Astrocyte of the hippocampus (primary cell): ENCODE measurements around the gene AP4E1.
"Not testable (repeated sequence)": the region's sequence is repeated elsewhere in the genome, so short reads cannot be mapped to it uniquely, and the experiment has no call there.

Source experiments
- DNase-seq: peaks from one replicate; pipeline ENCODE4 v3.0.0; 2011; ENCODE audit warnings: low read depth, low spot score

AP4E1 gene

DNA sequence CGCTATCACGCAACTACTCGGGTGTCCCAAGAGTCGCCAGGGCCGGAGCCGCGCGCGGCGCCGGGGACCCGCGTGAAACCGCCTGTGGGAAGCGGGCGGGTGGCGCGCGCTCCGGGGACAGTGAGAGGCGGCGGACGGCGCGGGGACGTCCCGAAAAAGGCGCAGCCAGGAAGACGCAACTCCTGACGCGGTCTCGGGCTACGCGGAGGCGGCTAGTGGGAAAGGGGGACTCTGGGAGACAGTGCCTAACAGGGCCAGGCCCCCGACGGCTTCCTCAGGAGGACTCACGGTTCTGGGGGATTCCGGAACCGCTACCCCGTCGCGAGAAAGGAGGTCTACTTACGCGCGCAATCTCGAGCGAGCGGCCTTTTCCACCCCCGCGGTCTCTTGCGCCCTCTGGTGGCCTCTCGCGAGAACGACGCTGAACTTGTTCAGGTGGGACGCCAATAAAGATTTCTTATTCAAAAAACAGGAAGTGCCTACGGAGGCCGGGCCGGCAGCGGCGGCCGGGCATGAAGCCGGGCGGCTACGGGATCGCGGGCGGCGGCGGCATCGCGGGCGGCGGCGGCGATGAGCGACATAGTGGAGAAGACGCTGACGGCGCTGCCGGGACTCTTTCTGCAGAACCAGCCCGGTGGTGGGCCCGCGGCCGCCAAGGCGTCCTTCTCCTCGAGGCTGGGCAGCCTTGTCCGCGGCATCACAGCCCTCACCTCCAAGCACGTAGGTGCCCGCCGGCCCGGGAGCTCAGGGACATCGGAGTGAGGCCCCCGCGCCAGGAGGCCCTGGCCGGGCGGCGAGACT, at the start of gene AP4E1:
Gene AP4E1 (plus strand): TSS at position 475 of the 801 bp plus-strand sequence. CDS start 96 bp downstream, at position 571.
- peak; percentile 97 for DNase-seq

DNA sequence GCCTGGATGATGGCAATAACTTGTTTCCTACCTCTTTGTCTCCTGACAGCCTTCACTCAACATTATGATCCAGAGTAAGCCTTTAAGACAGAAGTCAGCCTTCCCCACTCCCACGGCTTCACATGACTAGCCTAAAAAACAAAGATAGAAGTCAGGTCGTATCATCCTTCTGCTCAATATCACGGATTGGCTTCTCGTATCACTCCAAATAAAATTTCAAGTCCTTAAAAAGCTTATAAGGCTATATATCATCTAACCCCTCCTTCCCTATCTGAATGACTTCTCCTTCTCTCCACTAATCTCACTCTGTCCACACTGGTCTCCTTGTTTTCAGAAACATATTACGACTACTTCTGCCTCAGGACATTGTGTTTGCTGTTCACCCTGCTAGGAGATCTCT, 47.7 kb upstream of the AP4E1 start:
- no peak for DNase-seq

DNA sequence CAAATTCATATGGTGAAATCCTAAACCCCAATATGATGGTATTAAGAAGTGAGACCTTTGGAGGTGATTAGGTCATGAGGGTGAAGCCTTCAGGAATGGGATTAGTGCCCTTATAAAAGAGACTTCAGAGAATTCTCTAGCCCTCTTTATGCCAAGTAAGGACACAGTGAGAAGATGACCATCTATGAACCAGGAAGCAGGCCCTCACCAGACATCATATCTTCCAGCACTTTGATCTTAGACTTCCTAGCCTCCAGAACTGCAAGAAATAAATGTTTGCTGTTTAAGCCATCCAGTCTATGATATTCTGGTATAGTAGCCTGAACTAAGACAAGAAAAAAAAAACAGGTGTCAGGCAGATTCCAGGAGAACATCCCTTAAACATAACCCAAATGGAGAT, 45.9 kb upstream of the AP4E1 start:
- no peak for DNase-seq

DNA sequence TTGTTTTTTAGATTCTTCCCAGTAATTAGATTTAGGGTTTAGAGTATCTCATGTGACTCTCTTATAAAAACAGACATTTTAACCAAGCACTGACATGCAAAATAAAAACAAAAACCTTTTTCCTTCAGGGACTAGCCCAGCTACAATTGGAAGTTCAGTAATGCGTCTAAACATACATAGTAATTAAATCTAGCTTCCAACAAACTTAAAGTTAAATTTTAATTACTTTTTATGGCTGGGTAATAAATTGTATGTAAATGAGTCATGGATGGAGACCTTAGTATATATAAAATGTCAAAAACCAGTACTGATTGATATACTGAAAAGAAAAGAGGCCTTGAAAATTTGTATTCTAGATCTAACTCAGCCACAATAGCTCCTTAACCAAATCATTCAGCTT, 43.6 kb upstream of the AP4E1 start:
- no peak for DNase-seq

DNA sequence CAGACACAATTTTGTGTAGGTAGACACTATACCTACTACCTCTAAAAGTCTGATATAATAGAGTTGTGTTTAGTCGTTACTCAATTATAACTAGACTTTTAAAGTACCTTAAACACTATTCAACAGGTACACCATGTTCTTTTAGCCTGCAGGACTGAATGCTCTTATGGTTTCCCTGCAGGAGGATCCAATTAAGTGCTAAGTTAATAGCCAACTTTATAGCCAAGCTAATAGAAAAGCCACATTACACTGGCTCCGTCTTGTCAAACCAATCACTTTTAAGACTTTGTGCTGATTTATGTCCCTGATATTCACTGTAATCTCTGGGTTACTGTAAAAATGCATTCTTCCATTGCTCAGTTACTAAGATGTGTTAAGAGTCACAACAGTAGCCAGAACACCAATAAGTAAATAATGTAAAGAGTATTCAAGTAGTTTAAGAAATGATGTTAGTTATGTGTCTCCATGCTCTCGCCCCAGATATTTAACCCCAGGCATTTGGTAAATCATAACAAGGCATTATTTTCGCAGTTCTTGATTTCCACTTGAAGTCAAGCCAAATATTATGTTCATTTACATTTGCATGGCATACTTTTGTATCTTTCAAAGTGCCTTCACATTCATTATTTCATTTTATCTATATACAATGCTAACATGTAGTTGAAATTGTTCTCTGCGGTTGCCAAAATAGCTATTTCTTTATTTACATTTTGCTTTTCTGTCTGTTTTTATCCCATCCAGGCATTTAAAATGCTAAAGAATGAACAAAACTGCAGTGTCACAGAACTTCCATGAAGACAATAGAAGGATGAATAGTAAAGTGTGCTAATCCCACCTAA, 42.7 kb upstream of the AP4E1 start:
- no peak for DNase-seq

DNA sequence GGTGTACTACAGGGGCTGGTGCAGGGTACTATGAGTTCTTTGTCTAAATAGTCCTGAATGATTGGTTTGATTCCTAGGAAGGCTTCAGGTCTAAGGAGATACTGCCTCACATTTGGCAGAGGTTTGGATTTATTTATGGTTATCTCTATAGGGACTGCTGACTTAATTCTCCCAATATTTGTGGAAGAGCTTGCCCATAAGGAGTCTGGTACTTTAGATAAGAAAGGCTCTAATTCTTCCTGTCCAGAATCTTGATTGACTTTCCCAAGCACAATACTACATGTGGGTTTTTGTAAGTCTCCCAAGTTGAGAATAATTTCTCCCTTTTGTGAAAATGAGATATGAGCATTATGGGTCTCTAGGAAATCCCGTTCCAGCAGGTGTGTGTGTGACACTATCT, 36.7 kb upstream of the AP4E1 start:
- no peak for DNase-seq

DNA sequence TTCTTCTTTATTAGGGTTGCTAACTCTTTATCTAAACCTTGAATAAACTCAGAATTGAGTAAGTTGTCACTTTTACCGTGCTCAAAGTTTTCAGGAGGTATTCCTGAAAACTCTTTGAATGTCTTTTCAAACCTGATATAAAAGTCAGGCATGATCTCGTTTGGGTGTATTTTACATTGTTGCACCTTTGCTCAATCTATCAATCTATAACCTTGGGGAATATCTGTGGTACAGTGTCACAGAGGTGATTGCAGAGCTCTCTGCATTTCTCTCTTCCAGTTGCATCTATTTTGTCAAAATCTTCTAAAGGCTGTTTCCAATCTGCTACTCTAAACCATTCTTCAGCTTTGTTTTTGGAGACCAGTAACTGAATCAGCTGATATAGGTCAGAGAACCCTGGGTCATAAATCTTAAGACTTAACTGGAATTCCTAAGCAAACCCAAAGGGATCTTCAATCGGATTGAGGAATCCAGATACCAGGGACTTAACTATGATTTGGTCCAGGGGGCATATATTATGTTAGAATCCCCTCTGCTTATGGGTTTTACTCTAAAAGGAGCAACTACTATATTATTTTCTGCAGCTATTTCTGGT, 35.6 kb upstream of the AP4E1 start:
- DNase-seq: no peak

DNA sequence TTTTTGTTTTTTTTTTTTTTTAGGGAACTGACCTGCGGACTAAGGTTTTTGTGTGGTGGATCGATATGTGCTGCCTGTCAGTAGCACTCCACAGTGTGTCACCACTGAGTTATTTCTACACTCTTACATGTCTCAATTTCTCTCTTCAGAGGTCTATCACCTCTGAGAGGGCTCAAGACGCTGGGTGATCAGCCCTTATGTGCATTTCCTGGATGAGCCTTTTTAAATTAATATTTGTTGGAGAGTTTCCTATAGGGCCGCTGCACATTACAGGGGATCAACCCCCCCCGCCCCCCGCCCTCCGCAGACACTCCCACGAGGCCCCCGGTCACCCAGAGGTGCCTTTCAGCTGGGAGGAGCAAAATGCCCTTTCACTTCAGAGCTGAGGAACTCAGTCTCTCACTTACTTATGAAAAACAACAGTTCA, 34.5 kb upstream of the AP4E1 start:
- DNase-seq: no peak

DNA sequence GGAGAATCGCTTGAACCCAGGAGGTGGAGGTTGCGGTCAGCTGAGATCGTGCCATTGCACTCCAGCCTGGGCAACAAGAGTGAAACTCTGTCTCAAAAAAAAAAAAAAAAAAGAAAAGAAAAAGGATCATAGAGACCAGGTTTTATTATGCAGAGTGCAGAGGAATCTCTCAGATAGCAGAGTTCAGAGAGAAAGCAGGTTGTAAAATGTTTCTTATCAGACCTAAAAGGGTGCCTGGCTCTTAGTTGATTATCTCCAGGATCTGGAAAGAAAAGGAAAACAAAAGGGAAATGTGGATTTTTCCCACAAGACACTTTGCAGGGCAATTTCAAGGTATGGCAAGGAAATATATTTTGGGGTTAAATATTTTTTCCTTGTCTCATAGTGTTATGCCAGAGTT, 33.2 kb upstream of the AP4E1 start:
- not testable (repeated sequence) for DNase-seq

DNA sequence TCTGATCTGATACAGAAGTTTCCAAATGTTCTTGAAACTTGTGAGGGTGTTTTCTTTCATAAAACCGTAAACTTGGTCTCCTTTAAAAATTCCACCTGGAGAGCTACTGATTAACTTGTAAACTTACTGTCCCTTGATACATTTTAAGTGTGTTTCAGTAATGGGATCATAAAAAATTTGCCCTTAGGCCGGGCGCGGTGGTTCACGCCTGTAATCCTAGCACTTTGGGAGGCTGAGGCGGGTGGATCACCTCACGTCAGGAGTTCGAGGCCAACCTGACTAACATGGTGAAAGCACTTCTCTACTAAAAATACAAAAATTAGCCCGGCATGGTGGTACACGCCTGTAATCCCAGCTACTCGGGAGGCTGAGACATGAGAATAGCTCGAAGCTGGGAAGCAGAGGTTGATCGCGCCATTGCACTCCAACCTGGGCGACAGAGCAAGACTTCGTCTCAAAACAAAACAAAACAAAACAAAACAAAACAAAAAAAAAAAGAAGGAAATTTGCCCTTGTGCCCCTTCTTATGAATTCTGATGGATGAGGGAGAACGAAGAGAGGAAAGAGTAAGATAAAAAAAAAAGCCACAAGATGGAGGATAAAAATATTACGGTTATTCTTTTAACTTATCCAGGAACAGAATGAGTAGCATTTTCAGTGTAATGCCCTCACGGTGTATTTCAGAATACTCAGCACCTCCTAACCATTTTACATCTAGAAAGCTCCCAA, 32.1 kb upstream of the AP4E1 start:
- no peak for DNase-seq

DNA sequence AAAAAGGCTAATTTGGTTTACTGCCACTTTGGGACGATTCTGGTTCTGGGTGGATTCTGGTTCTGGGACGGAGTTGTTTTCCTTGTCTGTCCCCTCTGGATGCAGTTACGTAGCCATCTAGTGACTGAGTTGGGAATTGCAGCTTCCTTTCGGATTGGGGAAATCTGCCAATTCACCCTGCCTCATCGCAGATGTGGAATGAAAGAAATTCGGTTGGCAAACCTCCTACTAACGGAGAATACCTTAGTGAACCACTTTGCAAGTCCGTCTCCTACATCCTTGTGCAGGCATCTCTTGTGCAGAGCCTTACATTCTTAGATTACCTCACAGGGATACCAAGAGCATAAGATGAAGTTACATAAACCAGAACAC, 31.5 kb upstream of the AP4E1 start:
- DNase-seq: peak; percentile 97

DNA sequence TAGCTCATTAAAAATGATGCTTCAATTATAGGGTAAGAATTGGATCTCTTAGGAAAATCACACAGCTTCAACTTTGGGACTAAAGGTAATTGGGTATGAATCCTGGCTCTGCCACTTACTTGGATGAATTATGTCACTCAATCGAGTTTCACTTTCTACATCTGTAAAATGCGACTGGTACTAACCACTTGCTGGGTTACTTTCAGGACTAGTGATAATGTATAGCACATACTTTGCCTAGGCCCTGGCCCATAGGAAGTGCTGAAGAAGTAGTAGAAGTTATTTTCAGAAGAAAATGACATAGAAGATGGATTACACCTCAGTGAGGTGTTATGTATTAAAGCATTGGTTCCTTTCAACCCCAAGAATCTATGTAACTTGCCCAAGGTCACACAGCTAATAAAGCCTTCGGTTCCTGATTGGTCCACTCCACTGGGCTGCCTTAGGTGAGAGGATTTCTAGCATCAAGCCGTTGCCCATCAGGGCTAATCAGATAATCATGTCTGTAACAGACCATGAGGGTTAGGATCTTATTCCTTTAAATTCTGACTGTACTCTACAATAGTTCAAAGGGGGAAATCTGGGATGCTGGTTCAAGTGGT, 29.4 kb upstream of the AP4E1 start:
- no peak for DNase-seq

DNA sequence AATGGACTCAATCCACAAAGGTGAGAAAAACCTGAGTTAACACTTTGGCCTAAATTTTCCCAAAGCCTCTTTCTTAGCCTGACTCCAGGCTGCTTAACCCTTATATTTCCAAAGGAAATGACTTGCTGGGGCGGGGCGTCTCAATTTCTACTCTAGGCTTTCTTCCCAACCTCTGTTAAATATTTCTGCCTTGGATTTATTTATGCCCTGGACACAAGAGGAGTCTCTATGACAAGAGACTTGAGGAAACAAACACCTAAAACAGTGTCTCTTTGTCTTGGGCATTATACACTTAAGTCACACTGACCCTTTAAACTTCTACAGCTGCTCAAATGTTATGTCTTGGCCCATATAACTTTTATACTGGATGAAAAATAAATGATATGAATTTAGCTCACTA, 28.3 kb upstream of the AP4E1 start:
- DNase-seq: no peak

DNA sequence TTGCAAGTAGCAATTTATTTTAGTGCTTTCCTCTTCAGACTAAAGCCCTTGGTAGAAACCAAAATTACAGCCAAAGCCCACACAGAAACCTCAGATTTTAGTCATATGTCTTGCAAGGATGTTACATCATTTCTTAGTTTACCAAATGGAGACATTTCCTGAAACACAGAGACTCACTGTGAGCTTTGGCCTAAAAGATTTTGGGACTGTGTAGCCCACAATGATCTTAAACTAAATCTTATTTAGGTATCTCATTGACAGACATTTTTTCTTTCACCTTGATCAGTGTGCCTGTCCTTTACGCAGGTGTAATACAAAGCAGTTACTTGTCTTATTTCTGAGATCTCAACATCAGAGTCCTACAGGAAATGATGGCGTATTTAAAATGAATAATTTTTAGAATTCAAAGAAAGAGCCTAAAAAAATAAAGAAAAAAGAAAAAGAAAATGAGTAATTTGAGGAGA, 27.8 kb upstream of the AP4E1 start:
- peak; percentile 18 for DNase-seq

DNA sequence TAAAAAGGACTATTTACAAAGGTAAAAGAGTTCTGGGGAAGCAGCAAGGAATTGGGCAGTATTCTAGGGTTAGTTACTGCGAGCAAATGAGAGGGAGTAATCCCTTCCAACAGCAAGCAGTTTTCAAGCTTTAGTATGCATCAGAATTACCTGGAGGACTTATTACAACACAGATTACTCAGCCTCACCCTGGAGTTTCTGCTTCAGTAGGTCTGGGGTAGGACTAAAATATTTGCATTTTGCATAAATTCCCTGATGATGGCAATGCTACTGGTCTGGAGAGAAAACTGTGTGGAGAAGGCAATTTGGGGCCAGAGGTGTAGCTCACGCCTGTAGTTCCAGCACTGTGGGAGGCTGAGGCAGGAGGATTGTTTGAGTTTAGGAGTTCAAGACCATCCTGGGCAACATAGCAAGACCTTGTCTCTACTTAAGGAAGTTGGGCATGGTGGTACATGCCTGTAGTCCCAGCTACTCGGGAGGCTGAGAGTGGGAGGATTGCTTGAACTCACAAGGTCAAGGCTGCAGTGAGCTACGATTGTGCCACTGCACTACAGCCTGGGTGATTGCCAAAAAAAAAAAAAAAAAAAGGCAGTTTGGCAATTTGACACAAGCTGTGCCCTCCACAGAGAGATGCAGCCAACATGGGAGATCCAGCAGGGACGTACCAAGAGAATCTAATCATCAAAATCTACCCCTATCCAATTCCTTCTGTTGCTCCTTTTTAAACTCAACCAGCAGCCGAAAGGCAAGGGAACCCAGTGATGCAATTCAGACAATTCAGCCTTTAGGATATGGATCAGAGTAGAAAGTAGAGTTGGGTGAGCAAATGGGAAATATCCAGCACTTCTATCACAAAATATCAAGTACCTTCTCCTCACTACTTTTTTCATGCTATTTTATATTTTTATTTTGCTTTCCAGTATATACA, 27.1 kb upstream of the AP4E1 start:
- DNase-seq: no peak

DNA sequence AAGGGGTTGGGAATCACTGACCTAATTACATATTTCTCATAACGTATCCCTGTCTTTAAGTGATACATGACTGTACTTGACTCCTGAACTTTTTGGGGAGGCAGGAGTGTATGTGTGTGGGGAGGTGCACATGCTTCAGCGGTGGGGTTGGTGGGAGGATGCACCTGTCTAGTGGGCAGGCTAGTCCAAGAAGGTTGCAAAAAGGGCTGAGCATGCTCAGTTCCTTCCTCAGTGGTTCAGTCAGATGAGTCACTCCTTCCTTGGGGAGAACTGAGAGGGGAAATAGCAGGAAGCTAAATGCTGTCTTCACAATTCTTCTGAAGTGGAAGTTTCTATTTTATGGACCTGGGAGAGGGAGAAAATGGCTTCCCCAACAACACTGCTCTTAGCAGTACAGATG, 24.6 kb upstream of the AP4E1 start:
- peak; percentile 44 for DNase-seq

DNA sequence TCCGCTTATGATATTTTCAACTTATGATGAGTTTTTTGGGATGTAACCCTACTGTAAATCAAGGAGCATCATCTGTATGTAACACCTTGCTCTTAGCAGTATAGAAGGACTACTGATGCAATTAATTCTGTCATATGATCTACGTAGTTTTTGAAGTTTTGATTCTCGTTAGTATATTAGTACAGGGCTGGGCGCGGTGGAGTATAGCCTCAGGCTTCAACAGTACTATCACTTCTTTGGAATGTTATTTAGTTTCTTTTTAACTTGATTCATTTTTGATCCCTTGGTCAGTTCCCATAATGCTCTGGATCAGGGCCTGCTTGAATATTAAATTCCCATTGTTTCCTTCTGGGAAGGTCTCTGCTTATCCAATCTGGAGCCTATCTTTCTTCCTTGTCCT, 23.9 kb upstream of the AP4E1 start:
- DNase-seq: peak; percentile 32

DNA sequence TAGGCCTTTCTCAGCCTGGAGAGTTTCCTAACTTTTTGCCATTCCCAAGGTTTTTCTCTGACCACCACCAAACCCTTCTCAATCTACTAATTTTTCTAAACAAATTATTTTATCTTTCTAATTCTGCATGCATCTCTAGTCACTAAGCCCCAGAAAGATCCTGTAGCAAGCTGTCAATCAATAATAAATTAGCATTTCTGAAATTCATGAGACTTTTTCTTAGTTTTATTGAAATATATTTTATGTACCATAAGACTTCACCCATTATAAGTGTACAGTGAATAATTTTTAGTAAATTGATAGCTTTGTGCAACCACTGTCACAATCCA, 22.4 kb upstream of the AP4E1 start:
- no peak for DNase-seq

DNA sequence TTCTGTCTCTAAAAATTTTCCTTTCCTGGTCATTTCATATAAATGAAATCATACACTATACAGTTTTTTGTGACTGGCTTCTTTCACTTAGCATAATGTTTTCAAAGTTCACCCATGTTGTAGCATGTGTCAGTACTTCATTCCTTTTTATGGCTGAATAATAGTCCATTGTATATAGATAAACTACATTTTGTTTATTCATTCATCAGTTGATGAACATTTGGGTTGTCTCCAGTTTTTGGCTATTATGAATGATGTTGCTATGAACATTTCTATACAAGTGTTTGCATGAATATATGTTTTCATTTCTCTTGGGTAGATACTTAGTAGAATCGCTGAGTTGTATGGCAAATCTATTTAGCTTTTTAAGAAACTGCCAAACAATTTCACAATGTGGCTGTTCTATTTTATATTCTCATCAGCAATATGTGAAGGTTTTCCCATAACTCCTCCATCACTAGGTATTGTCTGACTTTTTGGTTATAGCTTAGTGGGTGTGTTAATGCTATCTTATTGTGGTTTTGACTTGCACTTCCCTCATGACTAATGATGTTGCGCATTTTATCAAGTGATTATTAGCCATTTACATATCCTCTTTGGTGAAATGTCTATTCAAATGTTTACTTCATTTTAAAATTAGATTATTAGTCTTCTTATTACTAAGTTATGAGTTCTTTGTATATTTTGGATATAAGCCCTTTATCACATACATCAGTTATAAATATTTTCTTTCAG, 21.7 kb upstream of the AP4E1 start:
- no peak for DNase-seq

DNA sequence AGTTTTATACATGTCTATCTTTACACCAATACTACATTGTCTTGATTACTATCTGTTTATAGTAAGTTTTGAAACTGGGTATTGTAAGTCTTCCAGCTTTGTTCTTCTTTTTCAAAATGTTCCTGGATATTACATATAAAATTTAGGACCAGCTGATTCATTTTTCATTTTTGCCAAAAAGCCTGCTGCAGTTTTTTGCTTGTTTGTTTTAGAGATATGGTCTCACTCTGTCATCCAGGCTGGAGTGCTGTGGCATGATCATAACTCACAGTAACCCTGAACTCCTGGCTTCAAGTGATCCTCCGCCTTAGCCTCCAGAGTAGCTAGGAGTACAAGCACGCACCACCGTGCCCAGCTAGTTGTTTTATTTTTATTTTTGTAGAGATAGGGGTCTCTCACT, 20.4 kb upstream of the AP4E1 start:
- DNase-seq: no peak
